Measurements from ENCODE around the gene ITSN2. TPM values are rescaled to one million over a fixed set of nuclear protein-coding genes. Genes with fewer than 3 reads are reported as not detected.
A peak's percentile ranks its signal among the peaks of the same experiment; 100 is the strongest.

The ITSN2 gene
- total RNA-seq, 1 donor from 2014 or later: 41.2 TPM

DNA sequence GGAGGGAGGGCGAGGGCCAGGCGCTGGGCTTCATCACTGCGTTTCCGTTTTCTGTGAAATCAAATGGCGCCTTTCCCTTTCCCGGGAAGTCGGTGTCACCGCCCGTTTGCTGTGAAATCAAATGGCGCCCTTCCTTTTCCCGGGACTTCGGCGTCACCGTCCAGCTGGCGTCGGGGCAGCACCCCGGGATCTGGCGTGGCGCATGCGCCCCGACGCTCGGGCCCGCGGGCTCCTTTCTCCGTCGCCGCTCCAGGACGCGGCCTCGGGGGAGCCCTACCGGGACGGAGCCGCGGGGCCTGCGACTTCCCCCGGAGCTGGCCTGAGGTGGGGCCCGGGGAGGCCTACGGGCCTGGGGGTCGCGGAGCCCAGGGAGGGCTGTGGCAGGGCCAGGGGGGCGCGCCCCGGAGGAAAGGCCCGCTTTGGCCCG lies 185.5 kb downstream of the ITSN2 start, which contains the start of gene FAM228A:
TSS of gene FAM228A (plus strand) at position 203 of the 427 bp plus-strand sequence. CDS start 428 bp downstream, outside the sequence.
- ATAC-seq (ENCODE audit: poor library complexity) (no peak), DNase-seq (no peak)
- intact Hi-C loops (cut with DNase I): no loop called here

DNA sequence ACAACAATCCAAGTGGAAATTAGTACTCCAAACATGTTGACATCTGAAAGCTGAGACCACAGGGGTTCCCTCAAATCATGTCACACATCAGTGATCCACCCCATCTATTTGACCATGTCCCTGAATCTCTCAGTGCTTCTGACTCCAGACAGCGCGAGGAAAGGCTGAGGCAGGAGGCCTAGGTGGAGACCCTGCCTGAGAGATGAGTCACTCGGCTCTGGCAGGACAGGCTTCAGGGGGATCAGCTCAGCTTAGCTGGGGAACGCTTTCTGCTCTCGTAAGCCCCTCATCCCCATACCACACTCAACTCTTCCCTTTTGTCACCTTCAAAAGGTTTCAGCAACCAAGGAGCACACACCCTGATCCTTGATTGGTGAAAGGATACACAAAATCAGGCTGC lies 191.3 kb downstream of the ITSN2 start:
- ATAC-seq (ENCODE audit: poor library complexity): no peak
- intact Hi-C loops (cut with DNase I): no loop called here
- DNase-seq: no peak

DNA sequence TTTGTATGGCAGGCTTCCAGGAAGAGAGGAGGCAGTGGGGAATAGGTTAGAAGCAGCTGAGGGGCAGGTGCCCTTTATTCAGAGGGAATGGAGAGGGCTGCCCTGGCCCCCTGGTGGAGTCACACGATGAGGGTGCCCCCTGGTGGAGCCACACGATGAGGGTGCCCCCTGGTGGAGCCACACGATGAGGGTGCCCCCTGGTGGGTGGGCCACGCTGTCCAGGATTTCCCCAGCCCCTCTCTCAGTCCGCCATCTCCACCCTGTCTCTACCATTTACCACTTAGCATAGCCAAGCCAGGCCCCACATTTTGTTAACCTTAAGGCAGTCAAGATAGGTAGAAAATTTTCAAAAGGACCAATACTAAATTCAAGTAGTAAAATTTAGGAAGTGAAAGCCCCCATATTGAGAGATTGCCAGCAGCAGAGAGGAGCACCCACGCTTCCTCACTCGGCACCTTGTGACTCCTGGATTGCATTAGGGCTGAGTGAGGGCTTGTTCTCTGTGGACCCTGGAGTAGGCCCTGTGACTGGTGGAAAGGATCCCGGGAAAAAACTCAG lies 195.8 kb downstream of the ITSN2 start:
- peak; percentile 71 for ATAC-seq (ENCODE audit: poor library complexity)
- intact Hi-C loops (cut with DNase I): no loop called here
- peak; percentile 54 for DNase-seq

DNA sequence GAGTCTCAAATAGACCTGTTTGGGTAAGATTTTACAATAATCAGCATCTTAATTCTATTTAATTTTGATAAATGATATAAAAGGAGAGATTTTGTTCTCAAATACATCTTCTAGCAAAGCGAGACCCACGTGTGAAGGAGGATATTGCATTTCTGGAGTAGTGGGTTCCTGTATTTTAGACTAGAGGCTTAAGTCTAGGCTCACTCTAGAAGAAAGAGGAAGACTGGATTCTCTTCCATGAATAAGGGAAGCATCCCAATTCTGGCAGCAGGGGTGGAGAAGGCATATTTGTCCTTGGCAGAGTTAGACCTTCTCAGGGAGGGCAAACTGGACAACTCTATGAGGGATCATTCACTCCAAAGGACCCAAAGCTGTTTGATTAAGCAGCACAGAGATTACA lies 196.7 kb downstream of the ITSN2 start:
- ATAC-seq (ENCODE audit: poor library complexity) (no peak), DNase-seq (no peak)
- intact Hi-C loops (cut with DNase I): no loop called here

DNA sequence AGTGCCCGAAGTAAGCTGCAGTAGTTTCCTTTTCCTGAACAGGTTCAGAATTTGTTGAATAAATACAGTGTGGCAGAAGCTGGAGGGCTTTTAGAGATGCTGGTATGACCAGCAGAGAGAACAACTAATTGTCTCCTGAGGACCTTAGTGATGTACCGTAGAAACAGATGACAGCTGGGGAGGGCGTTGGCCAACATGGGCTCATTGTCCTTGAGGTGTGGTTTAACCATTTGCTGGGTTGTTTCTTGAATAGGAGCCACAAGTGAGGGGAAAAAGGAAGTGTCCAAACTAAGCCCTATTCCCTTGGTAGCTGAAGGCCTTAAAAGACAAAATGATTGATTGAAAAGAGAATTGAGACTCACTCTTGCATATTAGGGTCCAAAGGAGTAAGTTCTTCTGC lies 197.2 kb downstream of the ITSN2 start:
- ATAC-seq (ENCODE audit: poor library complexity) (no peak), DNase-seq (no peak)
- intact Hi-C loops (cut with DNase I): no loop called here

DNA sequence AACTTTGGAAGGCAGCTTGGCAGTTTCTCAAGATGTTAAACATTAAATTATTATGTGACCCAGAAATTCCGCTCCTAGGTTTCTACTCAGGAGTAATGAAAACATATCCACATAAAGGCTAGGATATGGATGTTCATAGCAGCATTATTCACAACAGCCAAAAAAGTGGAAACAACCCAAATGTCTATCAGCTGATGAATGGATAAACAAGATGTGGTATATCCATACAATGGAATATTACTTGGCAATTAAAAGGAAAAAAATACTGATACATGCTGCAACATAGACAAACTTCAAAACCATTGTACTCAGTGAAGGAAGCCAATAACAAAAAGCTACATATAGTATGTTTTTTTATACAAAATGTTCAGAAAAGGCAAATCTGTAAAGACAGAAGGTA lies 197.8 kb downstream of the ITSN2 start:
- DNase-seq: no peak
- intact Hi-C loops (cut with DNase I): no loop called here
- no peak for ATAC-seq (ENCODE audit: poor library complexity)

DNA sequence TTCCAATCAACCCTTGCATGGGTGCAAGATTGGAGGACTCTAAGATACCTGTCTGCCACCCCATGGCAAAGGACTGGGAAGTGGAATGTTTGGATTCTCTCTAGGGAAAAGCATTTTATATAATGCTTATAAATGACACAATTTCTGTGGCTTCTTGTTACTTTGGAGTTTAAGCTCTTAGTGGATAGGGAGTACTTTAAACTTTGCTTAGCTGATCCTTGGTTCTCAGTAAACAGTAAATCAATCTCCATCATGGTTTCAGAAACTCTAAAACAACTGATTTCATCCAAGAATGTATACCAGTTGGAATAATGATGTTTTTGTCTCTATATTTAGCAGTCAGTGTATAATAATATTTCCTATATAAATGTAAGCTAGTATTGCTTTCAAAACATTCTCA lies 199.6 kb downstream of the ITSN2 start:
- ATAC-seq (ENCODE audit: poor library complexity) (no peak), DNase-seq (no peak)
- intact Hi-C loops (cut with DNase I): no loop called here

DNA sequence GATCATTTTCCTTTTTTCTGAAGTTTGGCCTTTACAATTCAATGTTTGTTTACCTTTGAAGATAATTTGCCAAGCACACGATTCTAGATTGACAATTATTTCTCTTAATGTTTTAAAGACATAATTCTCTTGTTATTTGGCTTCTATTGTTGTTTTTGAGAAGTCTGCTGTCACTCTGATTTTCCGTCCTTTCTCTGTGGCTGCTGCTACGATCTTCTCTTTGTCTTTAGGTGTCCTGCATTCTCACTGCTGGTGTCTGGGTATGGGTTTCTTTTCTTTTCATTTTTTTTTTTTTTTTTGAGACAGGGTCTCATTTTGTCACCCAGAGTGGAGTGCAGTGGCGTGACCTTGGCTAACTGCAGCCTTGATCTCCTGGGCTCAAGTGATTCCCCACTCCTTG lies 200.6 kb downstream of the ITSN2 start:
- DNase-seq (no peak), ATAC-seq (ENCODE audit: poor library complexity) (no peak)
- intact Hi-C loops (cut with DNase I): no loop called here

DNA sequence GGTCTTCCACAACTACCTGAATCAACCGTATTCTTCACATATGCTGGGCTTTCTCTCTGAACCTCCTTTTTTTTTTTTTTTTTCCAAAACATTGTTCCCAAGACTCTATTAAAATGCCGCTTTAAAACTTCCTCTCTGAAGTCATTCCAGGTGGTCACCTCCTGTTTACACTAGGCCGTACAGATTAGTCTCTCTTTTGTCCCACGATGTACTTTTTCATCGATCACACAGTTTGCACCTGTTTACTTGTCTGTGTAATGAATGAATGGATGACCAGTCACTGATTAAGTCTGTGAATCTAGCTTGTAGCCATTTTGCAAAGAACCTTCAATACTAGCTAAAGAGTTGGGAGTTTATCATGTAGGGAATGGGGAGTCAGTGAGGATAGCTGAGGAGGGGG lies 202.2 kb downstream of the ITSN2 start:
- intact Hi-C loops (cut with DNase I): no loop called here
- no peak for DNase-seq
- no peak for ATAC-seq (ENCODE audit: poor library complexity)

DNA sequence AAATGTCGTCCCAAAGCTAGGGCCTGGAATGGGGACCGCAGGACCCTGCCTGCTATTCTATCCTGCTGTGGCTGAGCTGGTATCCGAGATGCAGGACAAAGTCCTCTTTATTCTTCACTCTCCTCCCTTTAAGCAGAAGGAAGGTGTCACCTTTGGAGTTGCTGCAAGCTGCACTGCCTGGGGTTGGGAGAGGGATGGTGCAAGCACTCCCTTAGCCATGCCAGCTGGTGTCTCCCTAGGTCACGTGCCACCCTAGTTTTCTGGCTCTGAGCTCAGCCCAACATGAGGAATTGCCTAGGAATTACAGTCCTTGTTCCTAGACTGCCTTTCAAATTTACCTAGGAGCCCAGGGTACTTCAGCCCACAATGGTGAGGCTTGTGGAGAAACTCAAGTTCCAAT lies 206.9 kb downstream of the ITSN2 start:
- intact Hi-C loops (cut with DNase I): no loop called here
- ATAC-seq (ENCODE audit: poor library complexity): no peak
- DNase-seq: no peak

Other genes starting within 250 kb of the ITSN2 start
- 0.46 TPM for gene PFN4, start 237.2 kb downstream of the ITSN2 start, total RNA-seq
- gene FAM228B, start 237.1 kb downstream of the ITSN2 start, total RNA-seq: 23.7 TPM
- gene FAM228A, start 185.5 kb downstream of the ITSN2 start, total RNA-seq: 0.16 TPM
- 32.2 TPM for gene NCOA1, start 130.7 kb upstream of the ITSN2 start, total RNA-seq